ENCODE data around the gene SMAD1. TPM values are rescaled to one million over a fixed set of nuclear protein-coding genes. Genes with fewer than 3 reads are reported as not detected.

Gene SMAD1
- total and polyA plus RNA-seq, 2 donors: 17.1 to 67.8 TPM

Other genes starting within 250 kb of the SMAD1 start
- gene MMAA, start 137.5 kb downstream of the SMAD1 start, total RNA-seq: 5.8 TPM
- 4.7 TPM for gene MMAA, start 137.5 kb downstream of the SMAD1 start, polyA plus RNA-seq
- not detected for gene C4orf51, start 198.3 kb downstream of the SMAD1 start, total RNA-seq
- gene C4orf51, start 198.3 kb downstream of the SMAD1 start, polyA plus RNA-seq: not detected

Measured in urinary bladder (tissue), 2 donors.